HG02884 (cell line): Measurements from ENCODE around the gene NEK6.

ENCODE experiments used
- ATAC-seq: cut with Tn5 transposase; IDR thresholded peaks from one replicate; pipeline ENCODE4 v1.9.1; 2021; ENCODE audit warnings: mild to moderate bottlenecking, moderate library complexity; ENCODE audit not compliant: unreplicated experiment

Gene NEK6

DNA sequence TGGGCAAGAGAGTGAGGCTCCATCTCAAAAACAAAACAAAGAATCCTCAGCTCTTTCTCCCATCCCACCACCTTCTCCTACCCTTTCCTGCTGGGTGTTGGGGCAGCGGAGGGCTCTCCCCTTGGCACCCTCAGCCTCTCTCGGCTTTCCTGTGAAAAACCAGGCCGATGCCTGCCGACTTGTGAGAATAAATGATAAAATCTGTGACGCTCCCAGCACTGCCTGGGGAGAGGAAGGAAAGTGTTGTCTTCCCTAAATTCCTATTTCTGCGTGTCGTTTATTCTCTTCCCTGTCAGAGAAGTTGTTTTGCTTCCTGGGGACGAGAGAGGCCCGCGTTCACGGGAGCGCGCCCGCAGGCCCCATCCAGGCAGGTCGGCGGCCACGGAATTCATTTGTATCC lies 19.7 kb downstream of the NEK6 start:
- no peak for ATAC-seq

DNA sequence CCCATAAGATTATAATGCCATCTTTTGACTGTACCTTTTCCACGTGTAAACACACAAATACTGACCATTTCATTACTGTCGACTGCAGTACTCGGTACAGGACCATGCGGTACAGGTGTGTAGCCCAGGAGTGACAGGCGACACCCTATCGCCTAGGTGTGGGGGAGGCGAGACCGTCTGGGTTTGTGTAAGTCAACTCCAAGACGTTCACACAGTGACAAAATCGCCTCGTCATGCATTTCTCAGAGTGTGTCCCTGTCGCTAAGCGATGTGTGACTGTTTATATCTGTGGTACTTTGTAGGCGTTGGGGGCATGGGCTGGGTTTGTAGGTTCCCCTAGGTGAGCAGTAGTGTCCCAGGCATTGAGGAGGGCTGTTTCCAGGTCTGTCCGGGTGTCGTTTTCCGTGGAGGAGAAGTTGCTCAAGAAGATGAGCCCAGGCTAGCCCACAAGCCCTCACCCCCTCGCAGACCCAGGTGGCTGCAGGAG lies 20.3 kb downstream of the NEK6 start:
- ATAC-seq = no peak

DNA sequence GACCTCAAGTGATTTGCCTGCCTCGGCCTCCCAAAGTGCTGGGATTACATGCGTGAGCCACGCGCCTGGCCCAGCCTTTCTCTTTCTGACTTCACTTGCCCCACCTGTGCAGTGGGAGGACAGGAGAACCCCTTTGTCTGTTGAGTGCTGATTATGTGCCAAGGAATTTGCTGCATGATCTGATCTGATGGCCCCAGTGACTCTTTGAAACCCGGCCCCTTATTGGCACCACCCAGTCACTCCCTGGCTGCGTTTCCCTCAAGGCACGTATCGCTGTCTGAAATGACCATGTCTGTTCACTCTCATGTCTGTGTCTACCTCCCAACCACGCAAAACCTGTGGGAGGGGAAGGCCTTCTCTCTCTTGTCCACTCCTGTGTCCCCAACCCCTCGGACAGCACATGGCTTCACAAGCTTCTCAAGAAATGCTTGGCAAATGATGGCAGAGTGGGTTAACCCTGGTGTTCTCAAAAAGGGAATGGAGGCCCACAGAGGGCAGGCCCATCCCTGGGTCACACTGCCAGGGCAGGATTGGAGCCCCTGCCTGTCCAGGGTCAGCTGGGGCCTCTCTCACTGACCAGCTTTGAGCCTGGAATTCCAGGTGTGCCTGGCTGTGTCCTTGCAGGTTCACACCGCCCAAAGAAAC lies 21.9 kb downstream of the NEK6 start:
- no peak for ATAC-seq

DNA sequence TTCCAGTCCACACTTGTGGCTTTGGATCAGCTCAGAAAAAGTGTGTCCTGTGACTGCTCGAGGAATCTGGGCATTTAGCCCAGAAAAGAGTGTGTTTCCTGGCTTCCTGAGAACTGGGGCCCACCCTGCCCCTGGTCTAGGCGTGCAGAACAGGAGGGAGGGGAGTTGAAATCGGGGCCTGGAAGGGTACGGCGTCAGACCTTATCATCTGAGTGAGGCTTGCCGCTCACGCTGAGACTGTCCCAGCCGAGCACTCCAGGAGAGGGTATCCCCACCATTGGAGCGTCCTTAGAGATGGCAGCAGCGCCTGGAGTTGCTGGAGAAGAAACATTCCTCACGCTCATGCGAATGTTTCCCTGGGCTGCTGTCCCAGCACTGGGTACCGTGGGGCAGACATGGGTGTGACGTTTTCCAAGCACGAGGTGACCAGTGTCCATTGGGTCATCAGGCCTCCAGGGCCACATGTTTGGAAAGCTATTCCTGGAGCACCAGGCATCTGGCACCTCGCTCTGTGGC lies 22.5 kb downstream of the NEK6 start:
- no peak for ATAC-seq

DNA sequence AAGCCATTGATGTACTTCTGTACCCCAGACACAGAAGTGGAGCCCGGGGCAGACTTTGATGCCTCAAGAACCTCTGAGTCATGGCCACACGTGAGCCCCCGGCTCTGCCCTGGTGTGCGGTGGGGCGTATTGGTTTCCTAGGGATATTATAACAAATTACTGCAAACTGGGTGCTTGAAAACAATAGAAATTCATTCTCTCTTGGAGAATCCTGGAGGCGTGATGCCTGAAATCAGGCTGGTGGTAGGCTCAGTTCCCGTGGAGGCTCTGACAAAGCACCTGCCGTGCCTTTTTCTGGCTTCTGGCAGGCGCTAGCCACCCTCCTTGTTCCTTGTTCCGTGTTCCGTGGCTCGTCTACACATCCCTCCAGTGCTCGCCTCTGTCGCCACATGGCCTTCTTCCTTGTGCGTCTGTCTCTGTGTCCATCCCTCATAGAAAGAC lies 24.2 kb downstream of the NEK6 start:
- ATAC-seq = no peak

GRCh38 chr9:124282442-124283227 lies 24.9 kb downstream of the NEK6 start:
- no peak for ATAC-seq

- ATAC-seq = no peak
These were observed 25.6 kb downstream of the NEK6 start for GRCh38 chr9:124283228-124283814.

DNA sequence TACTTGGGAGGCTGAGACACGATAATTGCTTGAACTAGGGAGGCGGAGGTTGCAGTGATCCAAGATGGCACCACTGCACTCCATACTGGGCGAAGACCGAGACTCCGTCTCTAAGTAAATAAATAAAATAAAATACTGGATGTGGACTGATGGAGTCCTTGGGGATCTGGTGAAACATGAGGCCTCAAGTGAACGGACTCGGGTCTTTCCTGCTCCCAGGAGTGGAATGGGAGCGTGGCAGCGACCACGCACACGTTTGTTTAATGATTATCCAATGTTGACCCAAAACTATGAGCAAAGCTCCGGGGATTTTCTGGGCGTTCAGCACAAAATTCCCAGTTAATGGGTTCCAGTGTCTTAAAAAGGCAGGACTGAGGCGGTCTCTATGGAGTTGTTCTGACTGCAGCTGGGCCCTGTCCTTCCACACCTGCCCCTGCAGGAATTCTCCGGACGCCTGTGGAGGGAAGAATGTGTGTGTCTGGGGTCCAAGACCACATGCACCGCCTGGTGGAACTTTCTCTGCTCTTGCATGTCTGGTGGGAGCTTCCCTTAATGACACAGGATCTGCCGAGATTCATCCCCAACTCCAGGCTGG lies 26.6 kb downstream of the NEK6 start:
- ATAC-seq = no peak

- ATAC-seq = no peak
These were observed 27.2 kb downstream of the NEK6 start for GRCh38 chr9:124284940-124285441.

DNA sequence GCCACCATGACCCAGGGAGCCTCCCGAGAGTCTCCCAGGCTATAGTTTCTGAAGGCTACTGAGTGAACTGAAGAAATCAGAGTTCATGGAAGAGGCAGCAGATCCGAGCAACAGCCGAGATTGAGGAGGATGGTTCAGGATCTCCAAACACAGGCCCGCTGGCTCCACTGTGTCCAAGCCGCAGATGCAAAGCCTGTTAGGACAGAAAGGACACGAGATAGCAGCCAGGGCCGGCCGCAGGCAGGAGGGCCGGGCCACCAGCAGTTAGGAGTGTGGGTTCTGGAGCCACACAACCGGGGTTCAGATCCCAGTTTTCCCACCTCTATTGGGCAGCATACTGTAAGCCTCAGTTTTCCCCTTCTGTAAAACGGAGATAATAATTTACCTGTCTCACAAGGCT lies 27.7 kb downstream of the NEK6 start:
- no peak for ATAC-seq

DNA sequence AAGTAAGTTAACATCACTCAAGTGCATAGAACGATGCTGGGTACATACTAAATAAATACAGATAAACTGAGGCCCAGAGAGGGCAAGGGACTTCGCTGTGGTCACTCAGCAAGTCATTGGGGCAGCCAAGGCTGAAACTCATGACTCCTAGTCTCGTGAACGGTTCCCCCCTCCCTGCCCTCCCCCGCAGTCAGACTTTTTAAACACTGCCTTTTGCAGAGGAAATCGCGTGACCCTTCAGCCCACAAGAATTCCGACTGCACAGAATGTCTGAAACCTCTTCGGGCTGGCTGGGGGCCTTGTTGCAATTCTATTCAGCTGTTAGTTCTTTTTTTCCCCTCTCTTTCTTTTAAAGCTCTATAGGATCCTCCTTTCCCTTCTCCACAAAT lies 28.1 kb downstream of the NEK6 start:
- ATAC-seq = no peak

- peak; percentile 44 for ATAC-seq
These were observed 28.7 kb downstream of the NEK6 start for GRCh38 chr9:124286292-124286931.

- ATAC-seq = no peak
These were observed 32.4 kb downstream of the NEK6 start for GRCh38 chr9:124290053-124290591.

- ATAC-seq = no peak
These were observed 33.2 kb downstream of the NEK6 start for GRCh38 chr9:124290743-124291554.

GRCh38 chr9:124291801-124292396 lies 34.1 kb downstream of the NEK6 start:
- no peak for ATAC-seq

DNA sequence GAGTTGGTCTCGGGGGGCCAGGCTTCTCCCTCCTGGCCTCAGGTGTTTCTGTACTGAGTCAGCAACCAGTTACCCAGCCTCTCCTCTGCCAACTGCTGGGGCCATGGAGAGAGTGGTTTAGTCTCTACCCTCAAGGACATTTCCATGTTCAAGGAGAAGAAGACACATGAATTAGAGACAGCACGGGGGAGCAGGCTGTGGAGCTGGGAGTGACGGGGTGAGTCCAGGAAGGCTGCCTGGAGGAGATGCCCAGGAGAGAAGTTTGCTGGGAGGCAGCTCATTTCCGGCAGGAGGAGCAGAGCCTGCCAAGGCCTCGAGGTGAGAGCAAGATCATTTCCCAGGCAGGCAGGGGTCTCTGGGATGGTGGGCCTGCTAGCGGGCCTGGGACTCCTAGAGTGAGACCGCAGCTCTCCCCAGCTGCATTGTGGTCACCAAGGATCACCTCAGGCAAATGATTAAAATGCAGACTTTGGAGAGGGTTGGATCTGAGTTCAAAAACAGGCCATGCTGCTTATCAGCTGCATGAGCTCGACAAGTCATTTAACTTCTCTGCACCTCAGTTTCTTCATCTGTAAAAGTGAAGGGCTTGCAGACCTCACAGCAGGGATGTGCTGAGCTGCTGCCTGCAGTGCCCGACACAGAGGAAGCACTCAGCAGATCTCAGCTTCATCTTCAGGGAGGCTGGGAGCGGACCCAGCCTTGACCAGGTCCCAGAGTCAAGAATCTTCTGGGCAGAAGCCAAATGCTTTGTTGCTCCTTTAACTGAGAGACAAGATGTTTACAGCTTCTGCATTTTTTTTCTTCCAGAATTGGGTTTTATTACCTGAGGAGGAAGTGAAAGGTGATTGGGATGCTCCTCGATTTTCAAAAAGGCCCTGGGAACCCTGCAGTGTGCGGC lies 35.2 kb downstream of the NEK6 start:
- ATAC-seq = no peak

DNA sequence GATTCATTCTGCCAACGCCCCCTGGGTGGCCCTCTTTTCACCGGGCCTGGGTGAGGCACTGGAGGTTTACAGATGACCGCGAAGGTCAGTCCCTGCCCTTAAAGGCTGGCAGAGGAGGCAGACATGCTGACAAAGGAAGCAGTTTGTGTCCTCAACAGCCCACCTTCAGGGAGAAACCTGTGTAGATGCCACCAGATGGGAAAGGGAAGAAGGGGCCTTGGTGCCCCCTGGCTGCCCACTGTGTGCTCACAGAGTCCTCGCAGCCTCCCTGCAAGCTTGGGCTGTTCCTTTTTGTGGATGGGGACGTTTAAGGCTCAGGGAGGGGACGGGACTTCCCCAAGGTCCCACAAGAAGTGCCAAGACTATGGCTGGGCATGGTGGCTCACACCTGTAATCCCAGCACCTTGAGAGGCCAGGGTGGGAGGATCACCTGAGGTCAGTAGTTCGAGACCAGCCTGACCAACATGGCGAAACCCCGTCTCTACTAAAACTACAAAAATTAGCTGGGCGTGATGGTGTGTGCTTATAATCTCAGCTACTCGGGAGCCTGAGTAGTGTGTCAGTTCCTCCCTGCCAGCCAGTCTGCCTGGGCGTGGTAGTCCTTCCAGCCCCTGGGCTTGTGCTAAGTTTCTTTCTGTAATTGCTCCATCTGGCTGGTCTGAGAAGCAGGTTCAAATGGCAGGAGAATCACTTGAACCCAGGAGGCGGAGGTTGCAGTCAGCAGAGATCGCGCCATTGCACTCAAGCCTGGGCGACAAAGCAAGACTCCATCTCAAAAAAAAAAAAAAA lies 36.2 kb downstream of the NEK6 start:
- no peak for ATAC-seq
